Left renal cortex interstitium (tissue), 4 donors: Measurements from ENCODE around the gene HOXC12. TPM values are rescaled to one million over a fixed set of nuclear protein-coding genes. Genes with fewer than 3 reads are reported as not detected.

Experiments used
- DNase-seq, 4 donors: peaks; one replicate each; pipeline ENCODE4 v3.0.0-alpha.2; 2013; ENCODE audit warnings: low read depth in 4 of 4, low spot score in 2 of 4, missing footprints in 1 of 4
- polyA plus RNA-seq, 4 donors: library from polyadenylated mRNA; unstranded; fragments of 120-200 nt; gene quantifications; one replicate each; pipeline ENCODE4 v1.2.1, GENCODE V29; 2013; ENCODE audit not compliant: insufficient read length in 4 of 4

The HOXC12 gene
- polyA plus RNA-seq, 4 donors, result not detected

GRCh38 chr12:53940443-53941014 is 14.2 kb upstream of the HOXC12 start:
- DNase-seq, result no peak

GRCh38 chr12:53941187-53941586 is 13.5 kb upstream of the HOXC12 start:
- DNase-seq, result no peak

DNA sequence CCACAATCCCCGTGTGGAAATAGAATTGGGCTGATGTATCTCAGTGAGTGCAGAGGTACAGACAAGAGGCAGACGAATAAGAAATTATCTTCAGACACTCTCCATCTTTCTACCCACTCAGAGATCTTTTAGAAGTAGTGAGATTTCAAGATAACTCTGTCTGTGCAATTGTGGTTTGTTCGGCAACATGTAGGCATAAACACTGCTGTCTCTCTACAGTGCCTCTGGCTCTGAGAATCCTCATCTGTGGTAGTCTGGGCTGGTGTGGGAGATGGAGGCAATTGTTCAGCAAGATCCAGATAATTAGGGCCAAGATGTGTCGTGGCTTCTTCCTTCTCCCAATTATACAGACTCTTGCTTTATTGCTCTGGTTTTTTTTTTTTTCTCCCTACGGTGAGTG is 13.0 kb upstream of the HOXC12 start:
- DNase-seq, result no peak

- DNase-seq, result no peak
Measured at GRCh38 chr12:53942467-53942997, 12.2 kb upstream of the HOXC12 start.

DNA sequence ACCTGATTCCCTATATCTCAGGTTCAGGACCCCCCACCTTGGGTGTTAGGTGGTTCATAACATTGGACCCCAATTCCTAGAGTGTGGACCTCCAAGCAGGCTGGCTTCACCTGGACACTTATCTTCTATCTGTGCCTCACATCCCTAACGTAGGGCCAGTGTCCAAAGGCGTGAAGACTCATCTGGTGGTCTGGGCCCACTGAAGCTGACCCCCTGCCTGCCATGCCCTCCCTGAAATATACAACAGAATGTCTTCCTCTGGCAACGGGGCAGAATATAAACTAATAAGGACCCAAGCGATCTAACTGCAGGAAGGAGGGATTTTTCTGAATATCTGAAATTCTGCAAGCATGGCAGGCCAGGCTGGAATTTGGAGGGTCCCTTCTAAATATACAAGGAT is 10.5 kb upstream of the HOXC12 start:
- DNase-seq, result no peak

DNA sequence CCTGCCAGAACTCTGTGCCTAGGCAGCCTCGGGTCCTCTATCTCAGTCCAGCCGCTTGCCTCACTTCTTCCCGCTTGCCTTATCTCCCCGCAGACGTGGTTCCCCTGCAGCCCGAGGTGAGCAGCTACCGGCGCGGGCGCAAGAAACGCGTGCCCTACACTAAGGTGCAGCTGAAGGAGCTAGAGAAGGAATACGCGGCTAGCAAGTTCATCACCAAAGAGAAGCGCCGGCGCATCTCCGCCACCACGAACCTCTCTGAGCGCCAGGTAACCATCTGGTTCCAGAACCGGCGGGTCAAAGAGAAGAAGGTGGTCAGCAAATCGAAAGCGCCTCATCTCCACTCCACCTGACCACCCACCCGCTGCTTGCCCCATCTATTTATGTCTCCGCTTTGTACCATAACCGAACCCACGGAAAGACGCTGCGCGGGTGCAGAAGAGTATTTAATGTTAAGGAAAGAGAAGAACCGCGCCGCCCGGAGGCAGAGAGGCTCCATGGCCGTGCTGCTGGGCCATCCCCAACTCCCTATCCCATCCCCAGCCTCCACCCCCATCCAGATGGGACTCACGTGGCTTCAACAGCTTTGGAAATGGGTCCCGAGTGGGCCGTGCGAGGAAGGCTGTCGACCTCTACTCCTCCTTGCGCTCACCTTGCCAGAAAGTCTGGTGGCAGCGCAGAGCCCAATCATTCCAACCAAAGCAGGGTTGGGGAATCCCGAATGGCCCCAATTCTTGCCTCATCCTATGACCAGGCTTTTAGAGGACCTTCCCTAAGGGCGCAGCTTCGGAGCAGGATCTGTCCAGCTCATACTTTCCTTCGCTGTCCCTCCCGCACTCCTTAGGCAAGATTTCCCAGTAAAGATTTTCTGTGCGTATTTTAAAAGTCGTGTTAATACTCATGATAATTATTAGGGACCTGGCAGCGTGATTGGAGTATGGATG is 9.5 kb upstream of the HOXC12 start:
- DNase-seq, result no peak

GRCh38 chr12:53947743-53948142 is 7.0 kb upstream of the HOXC12 start:
- no peak for DNase-seq

DNA sequence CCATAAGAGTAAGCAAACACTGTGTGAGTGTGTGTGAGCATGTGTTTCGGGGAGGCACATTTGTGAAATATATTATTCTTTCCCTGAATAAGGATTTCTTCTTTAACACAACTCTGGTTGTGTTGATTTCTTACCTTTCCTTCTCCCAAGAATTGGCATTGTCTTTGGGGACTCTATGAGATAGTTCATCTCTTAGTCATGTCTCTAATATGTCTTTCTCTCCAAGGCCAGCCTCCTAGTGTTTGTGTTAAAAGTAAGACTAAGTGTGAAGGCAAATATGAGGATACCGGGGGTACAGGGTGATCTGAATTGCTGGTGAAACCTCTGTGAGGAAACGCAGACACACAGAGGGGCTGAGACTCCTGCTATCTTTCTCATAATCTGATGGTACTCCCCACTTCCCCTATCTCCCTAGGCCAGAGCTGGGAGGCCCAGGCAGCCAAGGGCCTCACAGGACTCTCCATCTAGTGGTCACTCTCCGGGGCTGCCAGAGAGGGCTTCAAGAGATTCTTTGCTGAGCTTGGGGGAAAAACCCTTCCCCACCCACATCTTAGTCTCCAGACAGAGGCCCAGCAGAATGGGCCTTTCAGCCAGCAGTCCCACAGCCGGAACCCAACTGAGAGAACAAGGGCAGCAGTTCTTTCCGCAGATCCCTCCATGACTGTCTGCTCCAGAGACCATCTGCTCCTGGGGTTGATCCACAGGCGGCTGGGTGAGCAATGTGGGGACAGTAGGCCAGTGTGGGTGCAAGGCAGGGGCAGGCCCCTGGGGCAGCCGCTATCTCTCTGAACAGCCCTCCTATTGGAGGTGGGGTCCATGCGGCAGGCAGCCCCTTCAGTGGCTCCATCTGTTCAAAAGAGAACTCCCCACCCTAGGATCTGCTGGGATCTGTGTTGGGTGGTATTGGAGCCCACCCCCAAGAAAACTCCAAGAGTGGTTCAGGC is 5.8 kb upstream of the HOXC12 start:
- no peak for DNase-seq

DNA sequence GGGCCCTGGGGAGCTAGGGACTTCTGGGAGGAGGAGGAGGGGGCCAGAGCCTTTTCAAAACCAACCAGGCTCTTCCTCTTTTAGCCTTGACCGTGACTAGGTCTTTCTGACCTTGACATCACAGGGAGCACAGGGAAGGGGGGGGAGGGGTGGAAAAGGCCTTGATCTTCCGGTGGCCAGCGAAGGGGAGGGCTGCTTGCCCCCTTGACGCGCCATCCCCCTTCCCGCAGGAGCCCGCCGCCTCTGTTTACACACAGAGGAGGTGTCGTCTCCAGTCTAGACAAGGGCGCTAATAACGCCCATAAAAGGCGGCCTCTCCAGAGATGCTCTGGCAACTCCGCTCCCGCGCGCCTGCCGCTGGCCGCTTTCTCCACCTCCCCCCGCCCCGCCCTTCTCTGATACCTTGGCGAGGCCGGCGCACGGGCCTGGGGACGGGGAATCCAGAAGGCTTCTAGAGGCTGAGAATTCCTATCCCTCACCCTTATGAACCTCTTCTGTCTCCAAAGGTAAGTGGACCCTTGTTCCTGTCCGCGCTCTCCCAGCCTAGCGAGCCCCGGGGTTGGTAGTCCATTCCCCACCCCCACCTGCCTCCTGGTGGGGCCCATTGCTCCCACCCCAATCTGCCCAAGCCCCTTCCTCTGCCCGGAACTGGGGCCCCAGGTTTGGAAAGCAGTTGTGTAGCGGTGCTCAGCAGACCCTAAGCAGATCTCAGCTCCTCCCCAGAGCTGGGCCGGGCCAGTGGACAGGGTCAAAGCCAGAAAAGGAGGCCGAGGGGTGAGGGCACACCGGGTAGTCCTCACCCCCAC is 4.9 kb upstream of the HOXC12 start:
- DNase-seq, result no peak

DNA sequence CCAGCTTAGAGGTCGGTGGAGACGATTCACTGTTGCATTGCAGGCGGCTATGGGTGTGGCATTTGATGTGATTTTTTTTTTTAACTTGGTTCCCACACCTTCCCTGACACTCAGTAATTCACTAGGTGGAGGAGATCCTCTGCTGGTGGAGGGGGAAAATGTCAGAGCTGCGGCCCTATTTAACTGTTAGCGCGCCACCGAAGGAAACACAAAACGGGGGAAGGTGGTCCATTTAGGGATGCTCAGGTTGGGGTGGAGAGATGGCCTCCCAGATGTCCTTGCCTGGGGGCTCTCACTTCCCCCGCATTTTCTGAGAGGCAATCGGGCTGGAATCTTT is 4.3 kb upstream of the HOXC12 start:
- no peak for DNase-seq

DNA sequence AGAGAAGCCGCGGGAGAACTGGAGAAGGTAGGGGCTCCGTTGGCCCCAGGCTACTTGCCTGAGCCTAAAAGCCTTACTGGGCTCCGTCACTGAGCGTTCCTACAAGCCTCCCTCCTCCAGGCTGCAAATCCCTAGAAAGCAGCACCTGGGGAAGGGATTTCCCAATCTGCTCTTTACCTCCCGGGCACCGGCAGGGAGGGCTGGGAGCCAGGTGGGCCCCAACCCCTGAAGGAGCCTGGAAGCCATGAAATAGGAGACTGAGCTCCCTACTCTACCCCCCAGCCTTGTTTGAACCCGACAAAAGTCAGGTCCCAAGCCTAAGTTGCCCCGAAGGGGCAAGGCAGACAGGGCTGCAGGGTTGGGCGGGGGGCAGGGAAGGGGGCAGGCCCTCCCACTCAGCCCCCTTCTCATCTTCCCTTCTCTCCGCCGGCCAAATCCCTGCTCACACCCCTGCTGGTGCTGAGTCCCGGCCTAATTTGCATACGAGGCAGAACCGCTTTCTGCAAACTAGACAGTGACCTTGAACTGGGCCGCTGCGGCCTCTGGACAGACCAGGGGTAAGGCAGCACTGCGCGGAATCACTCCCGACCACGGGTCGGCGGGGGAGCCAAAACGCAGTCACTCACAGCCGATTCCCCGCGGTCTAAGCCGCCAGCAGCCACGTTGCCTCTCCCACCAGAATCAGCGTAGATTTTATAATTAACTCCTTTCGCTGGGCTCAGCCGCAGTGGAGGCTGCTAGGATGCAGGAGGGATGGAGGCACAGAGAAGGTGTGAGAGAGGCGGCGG is 3.7 kb upstream of the HOXC12 start:
- no peak for DNase-seq

DNA sequence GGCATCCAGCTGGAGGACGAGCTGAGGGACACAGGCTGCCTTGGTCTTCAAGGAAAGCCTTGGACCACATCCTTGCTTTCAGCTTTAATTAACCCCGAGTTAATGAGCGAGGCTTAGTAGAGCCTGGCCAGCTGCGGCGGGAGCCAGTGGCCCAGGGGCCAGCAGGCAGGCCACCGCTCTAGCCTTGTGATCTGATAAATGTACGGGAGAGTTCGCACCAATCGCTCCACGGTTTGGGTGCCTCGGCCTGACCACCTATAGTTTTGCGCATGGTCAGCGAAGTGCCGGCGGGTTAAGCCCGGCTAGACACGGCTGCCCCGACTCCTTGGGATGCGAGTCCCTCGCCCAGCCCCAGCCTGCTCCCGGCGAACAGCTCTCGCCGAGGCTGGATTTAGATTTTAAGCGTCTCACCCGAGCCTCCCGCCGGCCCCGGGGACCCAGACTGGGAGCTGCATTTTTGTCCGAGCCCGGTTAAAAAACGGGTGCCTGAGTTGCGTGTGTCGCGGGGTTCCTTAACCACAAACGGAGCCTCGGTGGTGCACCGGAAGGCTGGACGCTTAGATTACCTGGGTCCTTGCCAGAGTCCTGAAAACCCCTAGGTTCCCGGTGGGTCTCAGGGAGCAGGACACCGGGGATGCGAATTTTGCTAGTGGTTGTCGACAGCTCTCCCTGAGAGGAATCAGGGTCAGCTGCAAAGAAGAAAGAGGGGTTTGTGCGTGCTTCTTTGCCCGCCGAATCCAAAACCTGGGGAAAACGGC is 2.9 kb upstream of the HOXC12 start:
- no peak for DNase-seq

- DNase-seq, result no peak
Measured at GRCh38 chr12:53952335-53952694, 2.4 kb upstream of the HOXC12 start.

- DNase-seq, result no peak
Measured at GRCh38 chr12:53952871-53953734, 1.6 kb upstream of the HOXC12 start.

GRCh38 chr12:53953831-53954693 is 641 bp upstream of the HOXC12 start:
- no peak for DNase-seq

- no peak for DNase-seq
Measured at GRCh38 chr12:53955036-53955775, 503 bp downstream of the HOXC12 start.
